Thymus (tissue), 11 donors: Measurements from ENCODE around the gene TBC1D2B. TPM values are rescaled to one million over a fixed set of nuclear protein-coding genes. Genes with fewer than 3 reads are reported as not detected.
"Not testable (repeated sequence)": the region's sequence is repeated elsewhere in the genome, so short reads cannot be mapped to it uniquely, and the experiment has no call there.

Source experiments
- DNase-seq, 9 donors: peaks; one replicate each; pipeline ENCODE4 v3.0.0-alpha.2; 2013; ENCODE audit warnings: low spot score in 9 of 9, low read depth in 6 of 9, missing footprints in 1 of 9
- H3K27ac ChIP-seq, 2 donors: one replicate each; pipeline ENCODE4 v1.5.1; 2013; ENCODE audit warnings: control low read depth in 1 of 2, low read depth in 1 of 2, low read length in 1 of 2, mild to moderate bottlenecking in 1 of 2, moderate library complexity in 1 of 2
- H3K27me3 ChIP-seq, 2 donors: one replicate each; pipeline ENCODE4 v1.5.1; 2013; ENCODE audit warnings: low read length in 1 of 2; ENCODE audit not compliant: control insufficient read depth in 2 of 2, insufficient read depth in 1 of 2
- H3K36me3 ChIP-seq, 2 donors: one replicate each; pipeline ENCODE4 v1.5.1; 2013; ENCODE audit warnings: low read length in 1 of 2, mild to moderate bottlenecking in 1 of 2, moderate library complexity in 1 of 2; ENCODE audit not compliant: control insufficient read depth in 2 of 2, insufficient read depth in 2 of 2
- H3K4me1 ChIP-seq, 2 donors: one replicate each; pipeline ENCODE4 v1.5.1; 2013; ENCODE audit warnings: low read length in 2 of 2; ENCODE audit not compliant: control insufficient read depth in 2 of 2, insufficient read depth in 2 of 2
- H3K4me3 ChIP-seq, 2 donors: one replicate each; pipeline ENCODE4 v1.5.1; 2013; ENCODE audit warnings: low read length in 2 of 2, control low read depth in 1 of 2, mild to moderate bottlenecking in 1 of 2
- H3K9me3 ChIP-seq, 2 donors: one replicate each; pipeline ENCODE4 v1.5.1; 2013; ENCODE audit warnings: low read length in 1 of 2, mild to moderate bottlenecking in 1 of 2; ENCODE audit not compliant: control insufficient read depth in 2 of 2, insufficient read depth in 1 of 2
- WGBS: extraction: QIAGEN DNeasy Blood & Tissue Kit; methylation state at CpG from one replicate; pipeline ENCODE4 v1.1.7; 2013; 5-methylcytosine and 5-hydroxymethylcytosine counted together
- polyA plus RNA-seq: library from polyadenylated mRNA; stranded (reverse); fragments of 200-250 nt; gene quantifications from one replicate; pipeline ENCODE4 v1.2.3, GENCODE V29; 2013
- total RNA-seq: library from RNA; stranded (reverse); fragments of 120-200 nt; gene quantifications from one replicate; pipeline ENCODE4 v1.2.4, GENCODE V29; 2013
- donor health status: healthy.

The TBC1D2B gene
- total and polyA plus RNA-seq, 2 donors, result 20.0 to 32.7 TPM

- WGBS, result 88% methylated on average over 25 of the region's 26 CpGs
- H3K36me3 ChIP-seq, H3K4me1 ChIP-seq, H3K9me3 ChIP-seq, H3K27ac ChIP-seq, DNase-seq, H3K4me3 ChIP-seq, H3K27me3 ChIP-seq: not testable (repeated sequence)
Observed at GRCh38 chr15:77976760-77977525, 100.6 kb downstream of the TBC1D2B start.

GRCh38 chr15:77976095-77976450 is 101.4 kb downstream of the TBC1D2B start:
- not testable (repeated sequence) for H3K27ac ChIP-seq

GRCh38 chr15:77975332-77976094 is 102.0 kb downstream of the TBC1D2B start:
- Histone ChIP-seq H3K4me3 (no peak overlapping the region), H3K27ac (no peak overlapping the region), H3K27me3 (no peaks in the 10 kb centered on the region), H3K9me3 (no peaks in the 10 kb centered on the region), H3K36me3 (no peaks in the 10 kb centered on the region), H3K4me1 (no peaks in the 10 kb centered on the region)
- DNase-seq, result no peak
- 96% methylated on average over 26 of the region's 26 CpGs for WGBS

More at GRCh38 chr15:77976095-77976450, 101.4 kb downstream of the TBC1D2B start:
- H3K9me3 ChIP-seq, H3K27me3 ChIP-seq, H3K4me3 ChIP-seq, H3K4me1 ChIP-seq, DNase-seq, H3K36me3 ChIP-seq: not testable (repeated sequence)
- WGBS, result 89% methylated on average over 11 of the region's 11 CpGs

- no peaks in the 10 kb centered on the region for H3K36me3 ChIP-seq
- H3K4me1 ChIP-seq, result no peaks in the 10 kb centered on the region
- H3K9me3 ChIP-seq, result no peaks in the 10 kb centered on the region
- DNase-seq, result no peak
- H3K27ac ChIP-seq, result no peak overlapping the region
- H3K4me3 ChIP-seq, result no peak overlapping the region
- no peaks in the 10 kb centered on the region for H3K27me3 ChIP-seq
- WGBS, result 93% methylated on average over 14 of the region's 14 CpGs
Observed at GRCh38 chr15:77974416-77975331, 102.8 kb downstream of the TBC1D2B start.

GRCh38 chr15:77974098-77974414 is 103.5 kb downstream of the TBC1D2B start:
- H3K36me3 ChIP-seq, result no peaks in the 10 kb centered on the region
- no peak for DNase-seq
- no peak overlapping the region for H3K27ac ChIP-seq
- 72% methylated on average over 6 of the region's 6 CpGs for WGBS
- H3K9me3 ChIP-seq, result no peaks in the 10 kb centered on the region
- H3K4me1 ChIP-seq, result no peaks in the 10 kb centered on the region
- H3K27me3 ChIP-seq, result no peaks in the 10 kb centered on the region
- no peak overlapping the region for H3K4me3 ChIP-seq

GRCh38 chr15:77973273-77974097 is 104.0 kb downstream of the TBC1D2B start:
- DNase-seq, H3K27ac ChIP-seq, H3K9me3 ChIP-seq, H3K36me3 ChIP-seq, H3K4me1 ChIP-seq, H3K27me3 ChIP-seq, H3K4me3 ChIP-seq: not testable (repeated sequence)
- WGBS, result 89% methylated on average over 10 of the region's 22 CpGs

GRCh38 chr15:77972706-77973105 is 104.8 kb downstream of the TBC1D2B start:
- not testable (repeated sequence) for H3K36me3 ChIP-seq, H3K27me3 ChIP-seq, H3K27ac ChIP-seq, H3K4me3 ChIP-seq, H3K9me3 ChIP-seq, H3K4me1 ChIP-seq, DNase-seq
- WGBS, result 98% methylated on average over 5 of the region's 6 CpGs

- not testable (repeated sequence) for H3K4me3 ChIP-seq, DNase-seq, H3K4me1 ChIP-seq, H3K27ac ChIP-seq, H3K27me3 ChIP-seq, H3K36me3 ChIP-seq, H3K9me3 ChIP-seq
- WGBS, result 93% methylated on average over 7 of the region's 7 CpGs
Observed at GRCh38 chr15:77971875-77972274, 105.6 kb downstream of the TBC1D2B start.
